ENCODE data around the gene APPL1. TPM values are rescaled to one million over a fixed set of nuclear protein-coding genes. Genes with fewer than 3 reads are reported as not detected.

The APPL1 gene
- 12.6 and 18.7 TPM in 2 replicates for total RNA-seq (2014; rRNA removed; shearing (Covaris generic))

- no peaks in the 10 kb centered on the region for H3K27me3 ChIP-seq (replicated peaks)
- peaks cover 22% of the 10 kb centered on the region for H3K4me1 ChIP-seq (replicated peaks)
- DNase-seq (ENCODE audit: low read depth in 1 of 2, low spot score in 2 of 2) = peak; percentile 84 to 86
- H3K27ac ChIP-seq = peak within 1 kb of the TSS; percentile 37; the same call in 1 of the 2 replicates
- no peaks in the 10 kb centered on the region for H3K9me3 ChIP-seq (replicated peaks)
- H3K36me3 ChIP-seq = peaks cover 4% of the 10 kb centered on the region
- H3K4me3 ChIP-seq = peak within 1 kb of the TSS; percentile 92
Measured at GRCh38 chr3:57227204-57227929, at the start of gene APPL1. Gene APPL1 (plus strand): TSS chr3:57227729. CDS start chr3:57227884, 155 bp downstream.

- Histone ChIP-seq H3K9me3 (replicated peaks) (no peaks in the 10 kb centered on the region), H3K27me3 (replicated peaks) (no peaks in the 10 kb centered on the region; the same call in 1 of the 2 replicates), H3K36me3 (no peaks in the 10 kb centered on the region), H3K4me1 (replicated peaks) (no peaks in the 10 kb centered on the region), H3K27ac (no peak overlapping the region), H3K4me3 (no peak overlapping the region)
- DNase-seq (ENCODE audit: low read depth in 1 of 2, low spot score in 2 of 2) = no peak
Measured at GRCh38 chr3:57179580-57180410, 47.7 kb upstream of the APPL1 start.

- H3K27ac ChIP-seq = no peak overlapping the region
- H3K4me3 ChIP-seq = no peak overlapping the region
- H3K36me3 ChIP-seq = no peaks in the 10 kb centered on the region
- no peaks in the 10 kb centered on the region for H3K4me1 ChIP-seq (replicated peaks)
- DNase-seq (ENCODE audit: low read depth in 1 of 2, low spot score in 2 of 2) = no peak
- H3K9me3 ChIP-seq (replicated peaks) = no peaks in the 10 kb centered on the region
- H3K27me3 ChIP-seq (replicated peaks) = no peaks in the 10 kb centered on the region; the same call in 1 of the 2 replicates
Measured at GRCh38 chr3:57184526-57184925, 43.0 kb upstream of the APPL1 start.

GRCh38 chr3:57192028-57192427, 35.5 kb upstream of the APPL1 start:
- Histone ChIP-seq H3K9me3 (replicated peaks) (no peaks in the 10 kb centered on the region), H3K27me3 (replicated peaks) (no peaks in the 10 kb centered on the region), H3K4me1 (replicated peaks) (no peaks in the 10 kb centered on the region), H3K27ac (no peak overlapping the region), H3K36me3 (no peaks in the 10 kb centered on the region), H3K4me3 (no peak overlapping the region)
- no peak for DNase-seq (ENCODE audit: low read depth in 1 of 2, low spot score in 2 of 2)

GRCh38 chr3:57194641-57195040, 32.9 kb upstream of the APPL1 start:
- H3K4me3 ChIP-seq = no peak overlapping the region
- no peaks in the 10 kb centered on the region for H3K4me1 ChIP-seq (replicated peaks)
- H3K27me3 ChIP-seq (replicated peaks) = no peaks in the 10 kb centered on the region; the same call in 1 of the 2 replicates
- H3K9me3 ChIP-seq (replicated peaks) = no peaks in the 10 kb centered on the region
- H3K27ac ChIP-seq = no peak overlapping the region
- H3K36me3 ChIP-seq = no peaks in the 10 kb centered on the region
- DNase-seq (ENCODE audit: low read depth in 1 of 2, low spot score in 2 of 2) = no peak

- Histone ChIP-seq H3K27me3 (replicated peaks) (no peaks in the 10 kb centered on the region; the same call in 1 of the 2 replicates), H3K27ac (no peak within 1 kb of the TSS), H3K4me1 (replicated peaks) (no peaks in the 10 kb centered on the region), H3K4me3 (no peak within 1 kb of the TSS), H3K36me3 (no peaks in the 10 kb centered on the region), H3K9me3 (replicated peaks) (no peaks in the 10 kb centered on the region)
- DNase-seq (ENCODE audit: low read depth in 1 of 2, low spot score in 2 of 2) = no peak
Measured at GRCh38 chr3:57199895-57200297, 27.6 kb upstream of the APPL1 start, which contains the start of gene HESX1. Gene HESX1 (minus strand): TSS chr3:57199978. CDS start chr3:57199918, 60 bp downstream.

GRCh38 chr3:57206423-57206822, 21.1 kb upstream of the APPL1 start:
- Histone ChIP-seq H3K36me3 (no peaks in the 10 kb centered on the region), H3K4me1 (replicated peaks) (no peaks in the 10 kb centered on the region), H3K27me3 (replicated peaks) (no peaks in the 10 kb centered on the region), H3K27ac (no peak overlapping the region), H3K4me3 (no peak overlapping the region), H3K9me3 (replicated peaks) (no peaks in the 10 kb centered on the region)
- DNase-seq (ENCODE audit: low read depth in 1 of 2, low spot score in 2 of 2) = no peak

GRCh38 chr3:57221883-57222282, 5.6 kb upstream of the APPL1 start:
- no peak overlapping the region for H3K4me3 ChIP-seq
- H3K9me3 ChIP-seq (replicated peaks) = no peaks in the 10 kb centered on the region
- H3K36me3 ChIP-seq = no peaks in the 10 kb centered on the region
- no peak overlapping the region for H3K27ac ChIP-seq
- no peak for DNase-seq (ENCODE audit: low read depth in 1 of 2, low spot score in 2 of 2)
- H3K27me3 ChIP-seq (replicated peaks) = no peaks in the 10 kb centered on the region
- 0 out of 2 replicates have a peak, but pooled peaks cover 2% of the 10 kb centered on the region for H3K4me1 ChIP-seq (replicated peaks)

GRCh38 chr3:57224856-57225255, 2.7 kb upstream of the APPL1 start:
- no peak overlapping the region for H3K27ac ChIP-seq
- no peaks in the 10 kb centered on the region for H3K27me3 ChIP-seq (replicated peaks)
- peaks cover 4% of the 10 kb centered on the region for H3K36me3 ChIP-seq
- DNase-seq (ENCODE audit: low read depth in 1 of 2, low spot score in 2 of 2) = no peak
- peaks cover 20% of the 10 kb centered on the region for H3K4me1 ChIP-seq (replicated peaks)
- H3K9me3 ChIP-seq (replicated peaks) = no peaks in the 10 kb centered on the region
- no peak overlapping the region for H3K4me3 ChIP-seq

- Histone ChIP-seq H3K4me1 (replicated peaks) (peaks cover 22% of the 10 kb centered on the region), H3K4me3 (no peak overlapping the region)
- DNase-seq (ENCODE audit: low read depth in 1 of 2, low spot score in 2 of 2) = no peak
Measured at GRCh38 chr3:57226176-57226575, 1.4 kb upstream of the APPL1 start.

GRCh38 chr3:57227930-57228751, 612 bp downstream of the APPL1 start:
- H3K4me1 ChIP-seq (replicated peaks) = peaks cover 22% of the 10 kb centered on the region
- H3K36me3 ChIP-seq = peaks cover 4% of the 10 kb centered on the region
- no peaks in the 10 kb centered on the region for H3K27me3 ChIP-seq (replicated peaks)
- DNase-seq (ENCODE audit: low read depth in 1 of 2, low spot score in 2 of 2) = peak in 1 of 2 experiments; percentile 47
- H3K9me3 ChIP-seq (replicated peaks) = no peaks in the 10 kb centered on the region
- H3K27ac ChIP-seq = peak overlapping the region; percentile 37; the same call in 1 of the 2 replicates
- peak overlapping the region; percentile 92 for H3K4me3 ChIP-seq

More at GRCh38 chr3:57226176-57226575, 1.4 kb upstream of the APPL1 start:
- Histone ChIP-seq H3K9me3 (replicated peaks) (no peaks in the 10 kb centered on the region), H3K27me3 (replicated peaks) (no peaks in the 10 kb centered on the region), H3K27ac (no peak overlapping the region), H3K36me3 (peaks cover 4% of the 10 kb centered on the region)

GRCh38 chr3:57230006-57230405, 2.5 kb downstream of the APPL1 start:
- Histone ChIP-seq H3K36me3 (peaks cover 4% of the 10 kb centered on the region), H3K27ac (no peak overlapping the region), H3K4me1 (replicated peaks) (peaks cover 22% of the 10 kb centered on the region), H3K27me3 (replicated peaks) (no peaks in the 10 kb centered on the region), H3K4me3 (no peak overlapping the region), H3K9me3 (replicated peaks) (no peaks in the 10 kb centered on the region)
- DNase-seq (ENCODE audit: low read depth in 1 of 2, low spot score in 2 of 2) = no peak

GRCh38 chr3:57233799-57234198, 6.3 kb downstream of the APPL1 start:
- H3K9me3 ChIP-seq (replicated peaks) = no peaks in the 10 kb centered on the region
- H3K27ac ChIP-seq = no peak overlapping the region
- no peaks in the 10 kb centered on the region for H3K27me3 ChIP-seq (replicated peaks)
- peaks cover 11% of the 10 kb centered on the region for H3K4me1 ChIP-seq (replicated peaks)
- H3K4me3 ChIP-seq = no peak overlapping the region
- DNase-seq (ENCODE audit: low read depth in 1 of 2, low spot score in 2 of 2) = no peak
- H3K36me3 ChIP-seq = peaks cover 5% of the 10 kb centered on the region
